DMS53 treated with DMSO at 0.1 percent for 48 hours (cell line): ENCODE data around the gene EPHA3.

ENCODE experiments used
- DNase-seq: peaks from one replicate; lab custom pipeline; 2025; ENCODE audit not compliant: unreplicated experiment; lab: John Stamatoyannopoulos, UW

Gene EPHA3

DNA sequence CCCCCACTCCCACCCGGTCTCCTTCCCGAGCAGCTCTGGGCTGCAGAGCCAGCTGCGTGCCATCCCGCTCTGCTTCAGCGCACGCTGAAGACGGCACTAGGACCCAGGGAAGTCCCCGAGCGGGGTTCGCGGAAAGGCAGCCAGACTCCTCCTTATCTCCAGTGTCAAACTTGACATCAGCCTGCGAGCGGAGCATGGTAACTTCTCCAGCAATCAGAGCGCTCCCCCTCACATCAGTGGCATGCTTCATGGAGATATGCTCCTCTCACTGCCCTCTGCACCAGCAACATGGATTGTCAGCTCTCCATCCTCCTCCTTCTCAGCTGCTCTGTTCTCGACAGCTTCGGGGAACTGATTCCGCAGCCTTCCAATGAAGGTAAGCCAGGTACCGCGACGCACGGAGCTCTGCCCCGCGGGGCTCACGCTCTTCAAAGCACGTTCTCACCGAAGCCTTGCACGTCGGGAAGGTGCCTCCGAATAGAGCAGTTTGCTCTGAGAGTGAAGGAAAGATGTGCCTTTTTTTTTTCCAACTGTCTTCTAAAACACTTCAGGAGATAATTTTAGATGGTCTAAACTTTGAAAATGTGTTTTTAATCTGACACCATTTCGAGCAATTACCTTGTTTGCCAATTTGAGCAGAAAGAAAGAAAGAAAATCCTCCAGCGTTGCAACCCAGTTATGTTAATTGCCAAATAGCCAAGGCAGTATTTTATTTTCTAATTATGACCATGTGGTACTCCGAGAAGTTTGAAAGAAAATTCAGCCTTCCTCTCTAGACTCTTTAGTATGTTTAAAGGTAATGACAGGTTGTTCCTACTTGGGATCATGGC lies at the start of gene EPHA3:
TSS of gene EPHA3 (plus strand) at position 161 of the 830 bp plus-strand sequence. CDS start at position 289, 128 bp downstream.
- DNase-seq = peak; percentile 9

DNA sequence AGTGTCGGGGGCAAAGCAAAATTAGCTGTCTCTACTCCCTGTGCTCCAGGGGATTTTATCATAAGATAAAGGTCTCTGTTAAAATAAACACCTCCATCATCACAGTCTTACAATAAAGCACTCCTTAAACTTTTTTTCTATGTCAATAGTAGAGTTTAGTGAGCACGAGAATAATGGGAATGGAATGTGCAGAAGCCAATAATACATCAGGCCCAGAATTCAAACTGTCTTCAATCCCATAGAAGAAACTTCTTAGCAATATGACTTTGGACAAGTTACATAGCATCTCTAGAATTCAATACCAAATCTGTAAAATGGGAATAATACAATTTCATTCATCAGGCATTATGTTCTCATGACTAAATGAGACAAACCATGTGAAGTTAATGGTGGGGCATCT lies 49.0 kb upstream of the EPHA3 start:
- no peak for DNase-seq

DNA sequence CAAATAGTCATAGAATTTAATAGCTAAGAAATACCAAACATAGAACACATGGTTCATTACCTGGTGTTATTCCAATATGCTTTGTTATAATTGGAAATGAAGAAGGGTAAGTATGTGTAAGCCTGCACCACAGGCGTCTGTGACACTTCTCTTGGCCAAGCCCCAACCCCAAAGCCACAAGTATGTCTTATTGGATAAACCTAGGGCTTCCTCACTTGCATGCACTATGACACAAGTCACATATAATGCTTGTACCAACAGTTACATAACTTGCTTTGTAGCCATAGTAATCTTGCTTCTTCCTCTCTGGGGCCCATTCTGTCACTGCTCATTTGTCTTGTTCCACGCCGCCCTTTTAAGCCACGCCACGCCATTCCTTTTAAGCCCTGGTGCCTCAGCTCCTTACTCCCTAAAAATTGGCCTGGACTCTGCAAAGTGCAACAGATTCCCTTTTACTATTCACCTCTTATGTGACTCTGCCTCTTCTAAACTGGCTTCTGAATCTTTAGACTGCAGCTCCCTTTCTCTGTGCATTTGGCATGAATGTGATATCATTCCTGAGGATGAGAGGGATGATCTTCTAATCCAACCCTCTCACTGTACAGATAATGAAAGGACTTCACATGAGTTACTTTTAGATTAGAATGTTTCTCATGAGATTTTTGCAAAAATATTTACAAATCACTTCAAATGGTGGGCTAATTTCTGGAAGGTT lies 48.1 kb upstream of the EPHA3 start:
- DNase-seq = no peak

DNA sequence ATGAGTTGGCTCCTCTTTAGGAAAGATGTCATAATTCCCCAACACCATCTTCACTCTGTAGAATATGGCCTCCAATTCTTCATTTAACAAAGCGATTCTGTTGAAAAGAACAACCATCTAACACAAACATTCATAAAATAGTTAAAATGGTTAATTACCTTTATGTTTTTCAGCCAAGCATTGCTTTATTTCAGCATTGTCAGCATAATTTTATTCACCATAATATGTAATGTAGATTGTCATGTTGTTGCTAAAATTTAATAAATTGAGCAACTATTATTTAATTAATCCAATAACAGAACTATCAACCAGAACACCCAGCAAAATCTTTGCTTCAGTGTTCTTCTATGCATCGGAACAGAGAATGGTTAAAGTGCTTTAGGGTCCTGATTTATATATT lies 46.2 kb upstream of the EPHA3 start:
- DNase-seq = no peak

DNA sequence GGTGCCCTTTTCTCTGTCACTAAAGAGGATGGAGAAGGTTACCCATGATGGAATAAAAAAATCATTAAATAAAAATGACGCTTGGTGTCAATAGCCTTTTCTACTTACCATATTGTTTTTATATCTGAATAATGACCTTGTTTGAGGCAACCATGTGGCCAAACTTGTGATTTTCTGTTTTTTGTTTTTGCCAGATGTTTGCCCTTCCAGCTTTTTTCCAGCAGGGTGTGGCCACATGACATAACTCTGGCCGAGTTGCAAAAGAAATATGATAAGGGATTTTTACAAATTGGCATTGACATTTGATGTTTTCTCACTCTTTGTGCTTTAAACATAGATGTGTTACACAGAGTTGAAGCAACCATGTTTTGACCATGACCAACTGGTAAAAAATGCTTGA lies 39.7 kb upstream of the EPHA3 start:
- no peak for DNase-seq

DNA sequence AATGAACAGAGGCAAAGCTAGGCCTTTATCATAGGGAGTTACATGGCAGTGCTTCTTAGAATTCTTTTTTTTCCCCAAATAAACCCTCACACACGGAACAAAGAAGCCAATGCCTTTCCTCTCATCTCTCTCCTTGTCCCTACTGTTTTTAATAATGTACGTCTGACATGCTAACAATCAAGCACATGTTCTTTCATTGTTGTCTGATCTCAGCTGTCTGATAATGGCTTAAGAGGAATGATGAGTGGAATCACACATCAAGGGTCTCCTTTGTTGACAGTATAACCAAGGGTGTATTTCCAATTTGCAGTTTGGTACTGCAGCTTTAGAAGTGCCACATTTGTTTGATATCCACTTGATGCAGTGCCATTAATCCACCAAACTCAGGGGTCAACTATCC lies 34.8 kb upstream of the EPHA3 start:
- DNase-seq = no peak

DNA sequence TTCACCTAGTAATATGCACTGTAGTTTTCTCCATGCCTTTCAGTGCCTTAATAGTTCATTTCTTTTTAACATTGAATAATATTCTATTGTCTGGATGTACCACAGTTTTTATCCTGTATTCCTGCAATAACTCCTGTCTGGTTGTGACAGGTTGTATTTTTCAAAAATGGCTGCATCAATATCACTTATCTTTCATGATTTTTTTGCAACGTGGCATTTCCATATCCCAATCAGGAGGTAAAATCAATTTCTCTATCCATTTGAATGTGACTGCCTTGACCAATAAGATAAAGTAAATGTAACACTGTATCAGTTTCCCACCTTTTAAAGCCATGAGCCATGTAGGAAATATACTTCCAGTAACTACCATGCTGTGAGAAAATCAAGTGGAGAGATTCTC lies 27.5 kb upstream of the EPHA3 start:
- no peak for DNase-seq

DNA sequence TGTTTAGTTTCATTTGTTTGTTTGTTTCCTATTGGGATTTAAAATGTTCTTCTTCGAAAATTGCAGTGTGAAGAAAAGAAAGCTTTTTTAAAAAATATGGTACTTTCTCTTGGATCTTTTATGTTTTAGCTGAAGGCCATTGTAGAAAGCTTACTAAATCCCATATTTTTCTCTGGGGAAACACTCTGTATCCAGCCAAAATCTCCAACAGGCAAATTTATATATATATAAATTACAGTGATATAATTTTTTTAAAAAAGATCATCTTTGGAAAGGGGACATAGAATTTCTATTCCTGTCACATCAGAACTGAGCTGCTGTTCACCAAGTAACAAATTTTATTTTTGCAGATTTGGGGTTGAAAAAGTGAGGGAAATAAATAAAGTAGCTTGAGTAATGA lies 19.6 kb upstream of the EPHA3 start:
- DNase-seq = no peak

DNA sequence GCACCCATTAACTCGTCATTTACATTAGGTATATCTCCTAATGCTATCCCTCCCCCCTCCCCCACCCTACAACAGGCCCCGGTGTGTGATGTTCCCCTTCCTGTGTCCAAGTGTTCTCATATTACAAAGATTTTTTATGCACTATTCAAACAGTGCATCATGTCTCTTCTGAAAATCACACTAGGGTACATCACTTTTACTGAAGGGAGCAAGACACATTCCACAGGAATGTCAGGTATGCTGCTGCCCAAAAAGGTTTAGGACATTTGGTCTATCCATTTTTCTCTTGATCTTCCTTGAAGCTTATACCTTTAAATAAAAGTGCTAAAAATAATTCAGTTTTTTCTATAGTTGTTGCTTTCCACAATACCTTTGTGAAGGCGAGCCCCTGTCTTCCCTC lies 9.2 kb upstream of the EPHA3 start:
- DNase-seq = no peak

DNA sequence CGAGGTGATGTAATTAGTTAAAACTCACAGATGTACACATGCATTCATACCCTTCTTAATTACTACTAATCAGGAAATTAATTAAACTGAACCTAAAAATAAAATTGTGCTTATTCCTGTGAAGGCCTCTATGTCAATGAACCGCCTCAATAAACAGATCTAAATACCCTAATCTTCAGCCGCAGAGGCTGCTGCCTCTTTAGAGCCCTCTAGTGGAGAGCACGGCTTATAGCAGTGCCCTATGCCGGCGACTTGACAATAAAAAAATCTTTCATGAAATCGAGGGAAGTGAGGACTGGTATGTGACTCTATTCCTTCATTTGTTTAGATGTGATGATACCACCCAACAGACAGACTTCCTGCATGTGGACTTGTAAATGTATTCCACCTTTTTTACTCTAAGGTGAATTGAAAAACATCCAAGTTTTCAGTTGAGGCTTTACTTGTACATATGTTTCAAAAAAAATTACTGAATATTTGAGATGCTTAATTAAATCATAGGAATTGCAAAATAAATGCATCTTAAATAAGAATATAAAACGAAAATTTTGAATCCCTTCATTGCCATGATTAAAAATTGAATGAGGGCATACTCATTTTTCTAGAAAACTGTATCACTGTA lies 8.3 kb upstream of the EPHA3 start:
- DNase-seq = peak; percentile 7

DNA sequence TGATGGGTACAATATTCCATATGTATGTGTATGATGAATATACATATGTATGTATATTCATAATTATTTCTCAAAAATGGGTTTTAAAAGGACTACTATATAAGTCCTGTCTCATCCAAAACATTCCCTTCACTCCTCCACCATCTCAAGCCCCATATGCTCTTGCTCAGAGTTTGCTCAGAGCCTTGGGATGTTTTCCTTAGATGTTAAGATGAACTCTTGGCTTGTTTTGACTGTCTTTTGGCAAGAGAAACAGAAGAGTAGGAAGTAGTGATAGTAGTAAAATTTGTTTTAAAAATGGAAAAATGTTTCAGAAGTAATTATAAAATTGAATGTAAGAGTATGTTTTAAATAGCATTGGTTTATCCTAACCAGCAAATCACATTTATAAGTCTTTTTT lies 6.2 kb upstream of the EPHA3 start:
- no peak for DNase-seq

DNA sequence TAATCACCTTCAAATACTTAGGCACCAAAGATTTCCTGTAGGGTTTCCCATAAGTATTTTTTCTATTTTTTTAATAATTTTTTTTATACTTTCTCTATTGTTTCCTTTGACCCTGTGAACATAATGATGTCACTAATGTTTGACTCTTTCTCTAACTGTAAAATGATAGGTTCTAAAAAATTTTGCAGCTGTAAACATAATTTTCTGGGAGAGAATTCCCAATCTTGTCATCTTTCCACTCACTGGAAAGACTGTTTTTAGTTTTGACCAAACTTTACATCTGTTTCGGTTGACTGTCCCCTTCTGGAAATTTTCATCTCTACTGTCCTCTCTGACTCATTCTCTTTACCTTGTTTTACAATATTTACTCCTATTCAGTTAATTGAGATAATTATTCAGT lies 5.5 kb upstream of the EPHA3 start:
- DNase-seq = no peak

DNA sequence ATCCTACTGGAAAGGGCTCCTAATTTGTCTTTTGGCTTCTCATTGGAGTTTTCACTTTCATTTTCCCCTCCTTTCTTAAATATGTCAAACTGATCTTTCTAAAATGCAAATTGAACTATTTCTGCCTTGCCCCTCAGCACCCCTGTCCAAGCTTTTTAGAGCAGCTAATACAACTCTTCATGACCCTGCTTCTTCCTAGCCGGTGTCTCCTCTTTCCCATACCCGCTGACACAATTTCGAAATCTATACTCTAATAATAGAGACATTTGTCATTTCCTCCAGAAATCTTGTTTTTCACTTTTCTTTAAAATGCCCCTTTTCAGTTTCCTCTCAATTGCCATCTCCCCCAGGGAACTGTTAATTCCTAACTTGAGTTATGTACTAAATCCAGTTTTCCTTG lies 2.9 kb upstream of the EPHA3 start:
- DNase-seq = no peak

DNA sequence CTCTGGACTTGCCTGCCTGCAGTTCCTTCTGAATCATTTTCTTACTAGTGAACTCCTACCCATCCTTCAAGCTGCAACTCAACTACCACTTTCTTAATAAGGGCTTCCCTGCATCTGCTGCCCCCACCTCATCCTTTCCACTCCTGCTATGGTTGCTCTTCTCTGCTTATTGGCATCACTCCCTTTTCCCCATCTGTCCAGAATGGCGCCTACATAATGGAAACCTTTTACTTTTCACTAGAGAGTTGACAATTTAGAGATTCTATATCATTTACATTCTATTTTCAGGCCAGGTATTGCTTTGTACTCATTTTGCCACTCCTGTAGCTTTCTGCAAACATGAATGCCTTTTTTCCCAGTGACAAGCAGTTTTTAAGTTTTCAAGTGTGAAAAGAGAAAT lies 1.9 kb upstream of the EPHA3 start:
- DNase-seq = no peak

DNA sequence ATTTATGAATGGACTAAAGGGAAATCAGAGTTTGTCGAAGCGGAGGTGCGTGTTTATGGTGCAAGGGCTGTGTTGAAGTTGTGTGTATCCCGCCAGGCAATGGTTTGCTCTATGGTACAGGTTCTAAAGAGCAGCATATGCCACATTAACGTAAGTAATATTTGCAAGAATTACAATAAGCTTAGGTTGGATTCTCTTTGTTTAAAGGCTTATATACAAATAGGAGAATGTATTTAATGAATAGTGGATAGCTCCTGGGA lies 800 bp downstream of the EPHA3 start:
- no peak for DNase-seq

DNA sequence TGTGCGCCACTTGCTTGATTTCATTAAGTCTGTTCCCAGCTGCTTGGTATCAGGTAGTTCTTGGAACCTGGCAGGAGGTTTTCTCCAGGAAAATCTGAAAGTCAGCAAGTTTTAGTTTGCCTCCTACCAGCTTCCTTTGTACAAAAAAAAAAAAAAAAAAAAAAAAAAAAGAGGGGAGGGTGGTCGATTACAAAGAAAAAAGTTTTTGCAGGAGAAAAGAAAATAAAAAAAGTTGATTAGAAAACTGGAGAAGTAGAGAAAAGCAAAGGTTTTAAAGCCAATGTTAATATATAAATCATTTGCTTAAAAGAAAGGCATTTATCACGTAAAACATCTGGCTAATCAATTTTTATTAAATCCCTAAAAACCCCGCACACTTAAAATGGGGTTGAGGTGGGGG lies 5.9 kb downstream of the EPHA3 start:
- no peak for DNase-seq

DNA sequence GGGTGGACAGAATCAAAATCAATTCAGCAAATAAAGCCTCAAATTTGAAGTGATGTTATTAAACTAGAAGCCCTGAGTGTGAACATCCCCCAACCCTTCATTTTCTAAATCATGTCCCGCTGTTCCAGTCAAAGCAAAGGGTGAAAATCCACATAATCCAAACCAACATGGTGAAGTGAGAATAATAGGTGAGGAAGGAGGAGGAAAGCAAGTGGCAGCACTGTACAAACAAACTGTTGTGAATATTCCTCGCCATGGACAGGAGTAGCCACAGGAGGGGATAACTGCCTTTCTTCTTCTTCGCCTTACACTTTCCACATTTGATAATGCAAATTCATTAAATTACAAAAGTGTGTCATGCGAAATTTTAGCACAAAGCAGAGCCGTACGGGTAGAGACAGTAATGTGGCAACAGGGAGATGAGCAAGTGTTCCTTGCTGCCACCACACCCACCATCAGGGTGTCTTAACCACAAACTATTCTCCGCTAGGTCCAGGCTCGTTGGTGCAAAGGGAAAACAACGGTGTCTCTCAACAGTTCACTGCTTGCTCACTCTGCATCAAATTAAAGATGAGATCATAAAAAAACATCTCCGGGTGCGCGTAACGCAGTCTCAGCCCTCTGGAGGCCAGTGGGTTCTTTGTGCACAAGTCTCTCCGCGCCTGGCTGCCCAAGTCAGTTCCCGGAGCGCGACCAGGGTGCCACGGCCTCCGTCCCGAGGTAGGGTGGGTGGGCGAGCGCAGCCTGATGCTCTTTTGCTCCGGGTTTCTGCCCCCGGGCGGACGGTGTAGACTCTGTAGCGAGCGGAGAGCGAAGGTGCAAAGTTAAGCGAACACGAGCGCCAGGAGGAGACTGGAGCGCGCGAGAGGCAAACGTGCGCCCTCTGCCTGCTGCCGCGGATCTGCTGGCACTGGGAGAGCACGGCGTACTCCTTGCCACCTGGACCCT lies 6.7 kb downstream of the EPHA3 start:
- DNase-seq = no peak

DNA sequence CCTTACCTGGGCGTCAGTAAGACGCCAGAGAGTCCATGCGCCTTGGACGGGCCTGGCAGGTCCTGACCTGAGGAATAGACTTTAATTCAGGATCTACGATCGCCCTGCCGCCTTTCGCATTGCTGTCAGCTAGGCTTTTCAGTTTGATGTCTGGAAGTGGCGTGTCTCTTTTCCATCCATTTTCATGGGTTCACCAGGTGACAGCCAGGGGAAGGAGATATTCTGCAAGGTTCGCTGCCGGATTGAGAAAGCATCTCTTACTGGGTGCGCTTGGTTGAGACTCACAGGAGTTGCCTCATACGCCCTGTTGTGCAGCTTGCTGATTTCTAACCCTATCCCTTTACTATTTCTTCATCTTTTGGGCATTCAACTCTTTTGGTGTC lies 7.4 kb downstream of the EPHA3 start:
- DNase-seq = no peak

DNA sequence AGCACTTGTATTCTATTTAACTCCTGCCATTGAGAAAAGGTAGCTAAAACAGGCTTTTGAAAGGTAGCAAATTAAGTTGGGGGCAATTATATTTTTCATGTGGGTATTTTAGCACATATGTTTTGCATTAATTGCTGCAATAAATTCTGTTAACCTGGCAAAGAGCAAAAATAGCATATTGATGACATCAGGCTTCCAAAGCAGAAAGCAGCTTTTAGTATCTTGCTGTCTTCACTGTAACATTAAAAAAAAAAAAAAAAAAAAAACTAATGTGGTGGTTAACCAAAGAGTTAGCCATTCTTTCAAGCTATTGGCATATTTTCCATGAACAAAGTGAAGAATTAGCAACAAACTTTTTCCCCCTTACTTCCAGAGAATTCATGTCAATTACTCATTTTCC lies 9.1 kb downstream of the EPHA3 start:
- DNase-seq = no peak

DNA sequence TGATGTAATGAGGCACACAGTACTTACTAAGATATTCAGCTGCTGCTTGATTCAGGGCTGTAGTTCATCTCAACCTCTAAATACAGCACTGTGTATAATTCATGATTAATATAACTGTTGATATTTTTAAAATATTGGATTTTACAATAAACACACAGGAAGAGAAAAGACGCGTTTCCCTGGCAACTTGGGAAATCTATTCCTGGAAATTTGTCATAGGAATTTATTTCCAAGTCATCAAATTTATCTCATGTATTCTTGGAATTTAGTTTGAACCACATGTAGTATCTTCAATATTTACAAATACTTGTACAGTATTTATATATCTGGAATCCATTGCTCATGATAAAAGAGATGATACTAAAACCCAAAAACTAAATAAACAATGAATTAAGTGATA lies 30.6 kb downstream of the EPHA3 start:
- DNase-seq = no peak

DNA sequence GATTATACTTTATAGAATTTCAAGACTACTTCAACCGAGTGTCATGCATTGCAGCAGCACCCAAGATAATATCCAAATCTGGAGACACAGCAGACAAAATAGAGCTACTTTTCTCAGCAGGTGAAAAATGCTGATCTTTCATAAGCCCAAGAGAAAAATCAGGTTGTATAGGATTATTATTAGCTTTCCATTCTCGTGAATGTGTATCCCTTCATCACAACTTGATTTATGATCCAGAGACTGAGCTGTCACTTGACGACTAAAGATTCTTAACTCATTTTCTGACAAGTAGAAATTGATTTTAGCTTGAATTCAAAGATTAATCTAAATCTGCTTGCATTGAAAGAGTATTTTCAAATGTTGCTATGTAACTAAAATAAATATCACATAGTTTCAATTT lies 32.4 kb downstream of the EPHA3 start:
- DNase-seq = no peak
